ENCODE data around the gene UCN3. TPM values are rescaled to one million over a fixed set of nuclear protein-coding genes. Genes with fewer than 3 reads are reported as not detected.

The UCN3 gene
- total RNA-seq, 2 experiments from 2014 or later = not detected

- H3K36me3 Mint-ChIP-seq (ENCODE audit: low read depth) = no peaks in the 10 kb centered on the region
- no peak overlapping the region for H3K4me3 Mint-ChIP-seq
- no peaks in the 10 kb centered on the region for H3K9me3 ChIP-seq (ENCODE audit: control insufficient read depth in 1 of 2, insufficient read depth in 1 of 2, low read length in 2 of 2)
- H3K9me3 Mint-ChIP-seq = no peaks in the 10 kb centered on the region
- no peak overlapping the region for H3K4me3 ChIP-seq (ENCODE audit: low read length)
- no peaks in the 10 kb centered on the region for H3K36me3 ChIP-seq (ENCODE audit: insufficient read depth, low read length)
- no peak for TF ChIP-seq CTCF (IDR thresholded peaks at IDR 0.05)
- intact Hi-C loops (cut with DNase I, micrococcal nuclease) = no loop called here
- no peaks in the 10 kb centered on the region for H3K27me3 ChIP-seq (ENCODE audit: control insufficient read depth in 1 of 2, insufficient read depth in 2 of 2, low read length in 2 of 2)
- ChIA-PET CTCF (no interaction called here), POLR2A (no interaction called here)
- ATAC-seq (ENCODE audit: poor library complexity) (no peak), DNase-seq (no peak)
- no peak overlapping the region for H3K27ac ChIP-seq (ENCODE audit: low read depth in 1 of 2, low read length in 2 of 2)
- no peaks in the 10 kb centered on the region for H3K4me1 ChIP-seq (ENCODE audit: insufficient read depth, low read length)
- H3K27me3 Mint-ChIP-seq = no peaks in the 10 kb centered on the region
- no peak overlapping the region for H3K27ac Mint-ChIP-seq
- peaks cover 5% of the 10 kb centered on the region for H3K4me1 Mint-ChIP-seq (ENCODE audit: low read depth)
Observed at GRCh38 chr10:5370493-5371352, 6.0 kb downstream of the UCN3 start.

GRCh38 chr10:5373307-5373706 lies 8.5 kb downstream of the UCN3 start:
- no peak overlapping the region for H3K27ac Mint-ChIP-seq
- no peaks in the 10 kb centered on the region for H3K36me3 Mint-ChIP-seq (ENCODE audit: low read depth)
- Histone ChIP-seq H3K36me3 (ENCODE audit: insufficient read depth, low read length) (no peaks in the 10 kb centered on the region), H3K27ac (ENCODE audit: low read depth in 1 of 2, low read length in 2 of 2) (no peak overlapping the region), H3K27me3 (ENCODE audit: control insufficient read depth in 1 of 2, insufficient read depth in 2 of 2, low read length in 2 of 2) (no peaks in the 10 kb centered on the region), H3K9me3 (ENCODE audit: control insufficient read depth in 1 of 2, insufficient read depth in 1 of 2, low read length in 2 of 2) (no peaks in the 10 kb centered on the region), H3K4me1 (ENCODE audit: insufficient read depth, low read length) (no peaks in the 10 kb centered on the region), H3K4me3 (ENCODE audit: low read length) (no peak overlapping the region)
- intact Hi-C loops (cut with DNase I, micrococcal nuclease) = no loop called here
- ATAC-seq (ENCODE audit: poor library complexity) (no peak), DNase-seq (no peak)
- H3K9me3 Mint-ChIP-seq = no peaks in the 10 kb centered on the region
- H3K4me3 Mint-ChIP-seq = no peak overlapping the region
- TF ChIP-seq CTCF (IDR thresholded peaks at IDR 0.05) = no peak
- H3K27me3 Mint-ChIP-seq = no peaks in the 10 kb centered on the region
- POLR2A ChIA-PET = no interaction called here
- H3K4me1 Mint-ChIP-seq (ENCODE audit: low read depth) = peaks cover 5% of the 10 kb centered on the region
- CTCF ChIA-PET = no interaction called here

- no peak for ATAC-seq (ENCODE audit: poor library complexity)
- Histone ChIP-seq H3K9me3 (ENCODE audit: control insufficient read depth in 1 of 2, insufficient read depth in 1 of 2, low read length in 2 of 2) (no peaks in the 10 kb centered on the region), H3K36me3 (ENCODE audit: insufficient read depth, low read length) (no peaks in the 10 kb centered on the region), H3K27me3 (ENCODE audit: control insufficient read depth in 1 of 2, insufficient read depth in 2 of 2, low read length in 2 of 2) (no peaks in the 10 kb centered on the region), H3K4me1 (ENCODE audit: insufficient read depth, low read length) (no peaks in the 10 kb centered on the region), H3K4me3 (ENCODE audit: low read length) (no peak overlapping the region), H3K27ac (ENCODE audit: low read depth in 1 of 2, low read length in 2 of 2) (no peak overlapping the region)
- Mint-ChIP-seq H3K27me3 (no peaks in the 10 kb centered on the region), H3K9me3 (no peaks in the 10 kb centered on the region), H3K4me3 (no peak overlapping the region), H3K4me1 (ENCODE audit: low read depth) (peaks cover 5% of the 10 kb centered on the region), H3K27ac (no peak overlapping the region), H3K36me3 (ENCODE audit: low read depth) (no peaks in the 10 kb centered on the region)
- intact Hi-C loops (cut with DNase I, micrococcal nuclease) = no loop called here
- CTCF ChIA-PET = no interaction called here
- DNase-seq = no peak
- TF ChIP-seq CTCF (IDR thresholded peaks at IDR 0.05) = no peak
- POLR2A ChIA-PET = no interaction called here
Observed at GRCh38 chr10:5373891-5374611, 9.3 kb downstream of the UCN3 start.
